Activated naive CD4-positive, alpha-beta T cell treated with anti-CD3 and anti-CD28 coated beads, Interleukin-2, amount 50 U/mL, for 24 hours (primary cell): ENCODE results near the gene LRRC74B.
"Not testable (repeated sequence)": the region's sequence is repeated elsewhere in the genome, so short reads cannot be mapped to it uniquely, and the experiment has no call there.

Experiments
- H3K27ac Mint-ChIP-seq: one replicate; pipeline ENCODE4 v1.8.0; 2021; ENCODE audit warnings: mild to moderate bottlenecking, mixed read lengths
- H3K27me3 Mint-ChIP-seq: one replicate; pipeline ENCODE4 v1.8.0; 2021; ENCODE audit warnings: mixed read lengths
- H3K36me3 Mint-ChIP-seq: one replicate; pipeline ENCODE4 v1.8.0; 2021; ENCODE audit warnings: mixed read lengths
- H3K4me1 Mint-ChIP-seq: one replicate; pipeline ENCODE4 v1.8.0; 2021; ENCODE audit warnings: mixed read lengths
- H3K4me3 Mint-ChIP-seq: one replicate; pipeline ENCODE4 v1.8.0; 2021; ENCODE audit warnings: mild to moderate bottlenecking, mixed read lengths
- H3K9me3 Mint-ChIP-seq: one replicate; pipeline ENCODE4 v1.8.0; 2021; ENCODE audit warnings: mixed read lengths

The LRRC74B gene

GRCh38 chr22:21094911-21095772, 49.4 kb downstream of the LRRC74B start:
- H3K36me3 Mint-ChIP-seq: no peaks in the 10 kb centered on the region
- no peak overlapping the region for H3K4me3 Mint-ChIP-seq

GRCh38 chr22:21095773-21096107, 50.0 kb downstream of the LRRC74B start:
- Mint-ChIP-seq H3K36me3 (no peaks in the 10 kb centered on the region), H3K27ac (no peak overlapping the region), H3K4me1 (no peaks in the 10 kb centered on the region), H3K9me3 (no peaks in the 10 kb centered on the region), H3K27me3 (no peaks in the 10 kb centered on the region), H3K4me3 (no peak overlapping the region)

More at GRCh38 chr22:21094911-21095772, 49.4 kb downstream of the LRRC74B start:
- Mint-ChIP-seq H3K9me3 (no peaks in the 10 kb centered on the region), H3K4me1 (no peaks in the 10 kb centered on the region), H3K27ac (no peak overlapping the region), H3K27me3 (no peaks in the 10 kb centered on the region)

GRCh38 chr22:21096878-21097277, 51.1 kb downstream of the LRRC74B start:
- H3K4me1 Mint-ChIP-seq: not testable (repeated sequence)

DNA sequence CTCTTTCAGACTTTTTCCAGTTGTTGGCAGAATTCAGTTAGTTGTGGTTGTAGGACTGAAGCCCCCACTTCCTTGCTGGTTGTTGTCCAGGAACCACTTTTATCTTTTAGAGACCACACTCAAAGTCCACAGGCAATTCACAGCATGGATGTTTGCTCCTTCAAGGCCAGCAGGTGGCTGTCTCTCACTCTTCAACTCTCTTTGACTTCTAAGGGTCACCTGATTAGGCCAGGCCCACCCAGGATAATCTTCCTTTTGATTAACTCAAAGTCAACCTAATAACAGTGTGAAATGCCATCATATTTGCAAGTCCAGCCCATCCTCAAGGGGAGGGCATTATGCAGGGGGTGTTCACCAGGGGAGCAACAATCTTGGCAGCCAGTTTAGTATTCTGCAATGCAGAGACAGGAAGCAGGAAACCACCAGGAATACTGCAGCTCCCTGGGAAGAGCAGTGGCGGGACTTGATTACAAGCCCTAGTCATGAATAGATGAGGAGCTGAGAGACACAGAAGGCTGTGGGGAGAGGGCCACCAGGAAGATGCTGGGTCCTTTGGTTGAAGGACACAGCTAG, 52.4 kb downstream of the LRRC74B start:
- Mint-ChIP-seq H3K4me3 (no peak overlapping the region), H3K27ac (no peak overlapping the region), H3K9me3 (no peaks in the 10 kb centered on the region), H3K4me1 (peaks cover 8% of the 10 kb centered on the region), H3K36me3 (no peaks in the 10 kb centered on the region), H3K27me3 (peaks cover 2% of the 10 kb centered on the region)

More at GRCh38 chr22:21096878-21097277, 51.1 kb downstream of the LRRC74B start:
- not testable (repeated sequence) for H3K9me3 Mint-ChIP-seq, H3K4me3 Mint-ChIP-seq, H3K36me3 Mint-ChIP-seq, H3K27me3 Mint-ChIP-seq, H3K27ac Mint-ChIP-seq

GRCh38 chr22:21099578-21099977, 53.8 kb downstream of the LRRC74B start:
- Mint-ChIP-seq H3K9me3 (no peaks in the 10 kb centered on the region), H3K36me3 (no peaks in the 10 kb centered on the region), H3K27me3 (peaks cover 2% of the 10 kb centered on the region), H3K4me3 (no peak overlapping the region), H3K27ac (no peak overlapping the region), H3K4me1 (peaks cover 8% of the 10 kb centered on the region)

- no peak overlapping the region for H3K27ac Mint-ChIP-seq
- peaks cover 8% of the 10 kb centered on the region for H3K4me1 Mint-ChIP-seq
These were observed 54.6 kb downstream of the LRRC74B start for GRCh38 chr22:21100149-21101032.

DNA sequence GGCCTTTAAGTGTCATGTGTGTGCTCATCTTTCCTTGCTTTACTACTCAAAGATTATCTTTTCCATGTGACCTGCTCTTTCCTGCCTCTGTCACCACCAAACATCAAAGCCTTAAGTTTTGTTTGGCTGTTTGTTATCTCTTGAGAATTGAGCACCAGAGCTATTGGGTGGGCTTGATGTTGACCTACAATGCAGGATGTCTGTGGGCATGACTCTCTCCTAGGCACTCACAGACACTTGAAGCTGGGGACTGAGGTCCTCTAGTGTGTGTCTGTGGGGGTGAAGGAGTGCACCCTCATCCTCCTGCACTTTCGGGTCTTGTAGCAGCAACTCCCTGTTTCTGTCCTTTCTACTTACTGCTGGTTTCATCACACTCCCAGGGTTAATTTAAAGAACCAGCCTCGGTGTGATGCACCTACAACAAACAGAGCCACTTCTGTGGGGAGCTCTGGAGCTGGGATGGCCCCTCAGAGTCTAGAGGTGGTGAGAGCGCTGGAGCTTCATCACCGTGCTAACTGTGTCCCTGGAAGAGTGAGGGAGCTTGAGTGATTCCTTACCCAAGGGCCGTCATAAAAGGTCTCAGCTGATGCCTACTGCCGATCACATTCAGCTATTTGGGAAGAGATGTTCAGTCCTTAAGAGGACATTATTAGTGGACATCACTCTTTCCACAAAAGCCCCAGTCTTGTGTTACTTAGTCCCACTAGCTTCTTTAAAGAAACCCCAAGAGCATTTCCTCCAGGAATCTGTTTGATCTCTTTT, 56.3 kb downstream of the LRRC74B start:
- H3K9me3 Mint-ChIP-seq: no peaks in the 10 kb centered on the region
- peaks cover 6% of the 10 kb centered on the region for H3K27me3 Mint-ChIP-seq
- no peaks in the 10 kb centered on the region for H3K36me3 Mint-ChIP-seq
- H3K27ac Mint-ChIP-seq: no peak overlapping the region
- no peak overlapping the region for H3K4me3 Mint-ChIP-seq
- H3K4me1 Mint-ChIP-seq: peaks cover 8% of the 10 kb centered on the region

More at GRCh38 chr22:21100149-21101032, 54.6 kb downstream of the LRRC74B start:
- no peaks in the 10 kb centered on the region for H3K36me3 Mint-ChIP-seq
- H3K9me3 Mint-ChIP-seq: no peaks in the 10 kb centered on the region
- H3K27me3 Mint-ChIP-seq: peaks cover 4% of the 10 kb centered on the region
- no peak overlapping the region for H3K4me3 Mint-ChIP-seq

GRCh38 chr22:21102659-21103267, 57.0 kb downstream of the LRRC74B start:
- peak overlapping the region; percentile 5 for H3K4me3 Mint-ChIP-seq

GRCh38 chr22:21103633-21104032, 57.9 kb downstream of the LRRC74B start:
- peaks cover 8% of the 10 kb centered on the region for H3K4me1 Mint-ChIP-seq
- no peaks in the 10 kb centered on the region for H3K36me3 Mint-ChIP-seq
- no peak overlapping the region for H3K27ac Mint-ChIP-seq
- H3K4me3 Mint-ChIP-seq: no peak overlapping the region
- H3K27me3 Mint-ChIP-seq: peaks cover 8% of the 10 kb centered on the region
- H3K9me3 Mint-ChIP-seq: no peaks in the 10 kb centered on the region

More at GRCh38 chr22:21102659-21103267, 57.0 kb downstream of the LRRC74B start:
- no peaks in the 10 kb centered on the region for H3K9me3 Mint-ChIP-seq
- peak overlapping the region; percentile 18 for H3K27ac Mint-ChIP-seq
- peaks cover 8% of the 10 kb centered on the region for H3K4me1 Mint-ChIP-seq
- no peaks in the 10 kb centered on the region for H3K36me3 Mint-ChIP-seq
- peaks cover 6% of the 10 kb centered on the region for H3K27me3 Mint-ChIP-seq

- Mint-ChIP-seq H3K4me3 (no peak overlapping the region), H3K27ac (no peak overlapping the region), H3K36me3 (no peaks in the 10 kb centered on the region), H3K4me1 (peaks cover 8% of the 10 kb centered on the region), H3K9me3 (no peaks in the 10 kb centered on the region), H3K27me3 (peaks cover 8% of the 10 kb centered on the region)
These were observed 58.5 kb downstream of the LRRC74B start for GRCh38 chr22:21104126-21104691.

DNA sequence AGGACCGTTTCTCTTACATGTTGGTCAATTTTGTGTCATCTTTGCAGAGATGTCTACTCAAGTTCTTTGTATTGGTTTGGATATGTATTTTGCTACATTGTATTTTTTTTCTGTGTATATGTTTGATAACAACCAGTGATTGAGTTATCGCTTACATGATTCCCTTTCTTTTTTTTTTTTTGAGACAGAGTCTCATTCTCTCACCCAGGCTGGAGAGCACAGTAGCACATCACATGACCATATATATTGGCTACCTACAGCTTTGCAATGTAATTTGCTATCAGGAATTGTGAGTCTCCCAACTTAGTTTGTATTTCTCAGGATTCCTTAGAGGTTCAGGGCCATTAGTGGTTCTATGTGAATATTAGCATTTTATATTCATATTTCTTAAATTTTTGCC, 59.5 kb downstream of the LRRC74B start:
- no peaks in the 10 kb centered on the region for H3K36me3 Mint-ChIP-seq
- H3K4me3 Mint-ChIP-seq: no peak overlapping the region
- no peak overlapping the region for H3K27ac Mint-ChIP-seq
- peaks cover 8% of the 10 kb centered on the region for H3K4me1 Mint-ChIP-seq
- H3K9me3 Mint-ChIP-seq: no peaks in the 10 kb centered on the region
- peaks cover 8% of the 10 kb centered on the region for H3K27me3 Mint-ChIP-seq

GRCh38 chr22:21106000-21106399, 60.3 kb downstream of the LRRC74B start:
- Mint-ChIP-seq H3K27ac (no peak overlapping the region), H3K27me3 (peaks cover 8% of the 10 kb centered on the region), H3K4me1 (peaks cover 8% of the 10 kb centered on the region), H3K36me3 (no peaks in the 10 kb centered on the region), H3K4me3 (no peak overlapping the region), H3K9me3 (no peaks in the 10 kb centered on the region)

DNA sequence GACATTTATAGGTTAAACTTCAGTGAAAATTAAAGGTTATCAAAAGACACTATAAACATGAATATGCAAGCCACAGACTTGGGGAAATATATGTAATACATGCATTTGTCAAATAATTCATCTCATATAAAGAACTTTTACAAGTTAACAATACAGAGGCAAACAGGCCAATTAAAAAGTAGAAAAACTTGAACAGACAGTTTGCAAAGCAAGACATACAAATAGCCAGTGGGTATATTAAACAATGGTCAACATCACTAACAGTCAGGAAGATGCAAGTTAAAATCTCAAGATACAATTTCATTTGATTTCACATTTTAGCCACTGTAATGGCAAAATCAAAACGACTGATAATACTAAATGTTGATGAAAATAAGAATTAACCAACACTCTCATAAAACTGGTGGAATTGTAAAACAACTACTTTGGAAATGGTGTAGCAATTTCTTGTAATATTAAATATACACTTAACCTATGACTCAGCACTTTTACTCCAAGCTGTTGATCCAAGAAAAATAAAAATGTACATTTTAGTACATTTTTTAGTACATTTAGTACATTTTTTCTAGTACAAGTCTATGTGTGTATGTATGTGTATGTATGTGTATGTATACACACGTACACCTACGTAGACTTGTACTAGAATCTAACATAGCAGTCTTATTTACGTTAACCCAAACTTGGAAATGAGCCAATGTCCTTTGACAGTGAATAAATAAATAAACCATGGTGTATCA, 62.8 kb downstream of the LRRC74B start:
- Mint-ChIP-seq H3K4me1 (no peaks in the 10 kb centered on the region), H3K4me3 (no peak overlapping the region), H3K27me3 (peaks cover 6% of the 10 kb centered on the region), H3K36me3 (no peaks in the 10 kb centered on the region), H3K27ac (no peak overlapping the region), H3K9me3 (no peaks in the 10 kb centered on the region)
